GM20000 (cell line): Measurements from ENCODE around the gene BSND.

Experiments used
- DNase-seq: peaks from one replicate; pipeline ENCODE4 v3.0.0; 2012; ENCODE audit warnings: low spot score
- CTCF ChIP-seq: IDR thresholded peaks from 2 replicates; pipeline ENCODE4 v1.5.1; 2012; ENCODE audit warnings: mild to moderate bottlenecking, control low read depth; ENCODE audit errors: extremely low read depth, missing control alignments

BSND gene

GRCh38 chr1:55040083-55040932 lies 41.6 kb downstream of the BSND start:
- TF ChIP-seq CTCF, result no peak
- DNase-seq, result no peak

- DNase-seq, result no peak
- no peak for TF ChIP-seq CTCF
Observed at GRCh38 chr1:55040933-55041494, 42.3 kb downstream of the BSND start.

- DNase-seq, result no peak
- TF ChIP-seq CTCF, result no peak
Observed at GRCh38 chr1:55041613-55042012, 42.9 kb downstream of the BSND start.

- TF ChIP-seq CTCF, result no peak
- no peak for DNase-seq
Observed at GRCh38 chr1:55043011-55043410, 44.3 kb downstream of the BSND start.

- no peak for TF ChIP-seq CTCF
- no peak for DNase-seq
Observed at GRCh38 chr1:55043726-55044125, 45.0 kb downstream of the BSND start.

GRCh38 chr1:55044617-55045397 lies 46.1 kb downstream of the BSND start:
- no peak for TF ChIP-seq CTCF
- DNase-seq, result no peak

GRCh38 chr1:55045430-55045829 lies 46.7 kb downstream of the BSND start:
- no peak for TF ChIP-seq CTCF
- no peak for DNase-seq
